HEK293 (cell line): ENCODE results near the gene TNFRSF18.

Experiments used
- CTCF ChIP-seq: fragments of 450-650 bp; formaldehyde crosslinking; IDR thresholded peaks from 2 replicates; pipeline ENCODE4 v1.5.1; 2016; ENCODE audit warnings: missing biosample characterization, missing genetic modification characterization
- HOXC10 ChIP-seq: sonication (generic); formaldehyde crosslinking; IDR thresholded peaks from 2 replicates; pipeline ENCODE4 v1.8.1; 2023; ENCODE audit warnings: mild to moderate bottlenecking, missing genetic modification reagents
- REST ChIP-seq: fragments of 450-650 bp; formaldehyde crosslinking; IDR thresholded peaks from 2 replicates; pipeline ENCODE4 v1.5.1; 2016; ENCODE audit warnings: missing biosample characterization, missing genetic modification characterization
- SALL2 ChIP-seq: fragments of 450-650 bp; formaldehyde crosslinking; IDR thresholded peaks from 2 replicates; pipeline ENCODE4 v1.5.0; 2017; ENCODE audit warnings: missing biosample characterization, mild to moderate bottlenecking, missing genetic modification characterization, borderline replicate concordance
- YY1 ChIP-seq: fragments of 450-650 bp; formaldehyde crosslinking; IDR thresholded peaks from 2 replicates; pipeline ENCODE4 v1.5.1; 2018; ENCODE audit warnings: missing biosample characterization, missing genetic modification characterization
- ZBTB49 ChIP-seq: fragments of 450-650 bp; formaldehyde crosslinking; IDR thresholded peaks from 2 replicates; pipeline ENCODE4 v1.5.1; 2016; ENCODE audit warnings: missing biosample characterization, missing genetic modification characterization, low read depth
- ZFHX2 ChIP-seq: fragments of 450-650 bp; formaldehyde crosslinking; conservative IDR thresholded peaks from 2 replicates; pipeline ENCODE4 v1.5.1; 2016; ENCODE audit warnings: missing biosample characterization, missing genetic modification characterization
- ZNF223 ChIP-seq: fragments of 450-650 bp; formaldehyde crosslinking; IDR thresholded peaks from 2 replicates; pipeline ENCODE4 v1.5.1; 2016; ENCODE audit warnings: missing biosample characterization, missing genetic modification characterization
- ZNF274 ChIP-seq, 2 experiments: fragments of 200-500 bp in 1 of 2; fragments of 450-650 bp in 1 of 2; sonication (Bioruptor generic) in 1 of 2; formaldehyde crosslinking in 1 of 2; IDR thresholded peaks; 2 replicates each; pipeline versions ENCODE4 v1.5.1 to v1.6.1; 2014 to 2016; ENCODE audit warnings: borderline replicate concordance in 1 of 2, inconsistent platforms in 1 of 2, low read length in 1 of 2, missing biosample characterization in 1 of 2, missing genetic modification characterization in 1 of 2
- ZNF280C ChIP-seq: fragments of 450-650 bp; formaldehyde crosslinking; IDR thresholded peaks from 2 replicates; pipeline ENCODE4 v1.5.1; 2016; ENCODE audit warnings: missing biosample characterization, missing genetic modification characterization
- ZNF449 ChIP-seq: fragments of 450-650 bp; formaldehyde crosslinking; IDR thresholded peaks from 2 replicates; pipeline ENCODE4 v1.5.1; 2017; ENCODE audit warnings: missing biosample characterization, mild to moderate bottlenecking, missing genetic modification characterization, moderate library complexity
- ZNF530 ChIP-seq: fragments of 450-650 bp; formaldehyde crosslinking; IDR thresholded peaks from 2 replicates; pipeline ENCODE4 v1.5.1; 2016; ENCODE audit warnings: low read depth, missing biosample characterization, missing genetic modification characterization
- ZNF561 ChIP-seq: fragments of 450-650 bp; IDR thresholded peaks from 2 replicates; pipeline ENCODE4 v1.5.1; 2018; ENCODE audit warnings: missing biosample characterization, missing genetic modification characterization, borderline replicate concordance

- TF ChIP-seq ZNF223 (tag by site-specific recombination) (no peak), REST (tag by site-specific recombination) (no peak), CTCF (tag by site-specific recombination) (no peak), ZNF449 (tag by site-specific recombination) (no peak), SALL2 (tag by site-specific recombination) (no peak), ZBTB49 (no peak), ZNF280C (tag by site-specific recombination) (no peak), ZNF561 (tag by site-specific recombination) (no peak), ZFHX2 (no peak), ZNF274 (IDR thresholded peaks at IDR 0.05; ENCODE audit: low read length) (no peak), ZNF274 (tag by site-specific recombination; IDR thresholded peaks at IDR 0.05; ENCODE audit: borderline replicate concordance) (no peak), HOXC10 (CRISPR knock-in tag) (no peak), ZNF530 (no peak), YY1 (tag by site-specific recombination) (no peak)
Observed at GRCh38 chr1:1194723-1195122, 11.7 kb downstream of the TNFRSF18 start.
